ENCODE data around the gene DCPS. TPM values are rescaled to one million over a fixed set of nuclear protein-coding genes. Genes with fewer than 3 reads are reported as not detected.
"Not testable (repeated sequence)": the region's sequence is repeated elsewhere in the genome, so short reads cannot be mapped to it uniquely, and the experiment has no call there.

DCPS gene
- total and polyA plus RNA-seq, 7 experiments from 2014 or later, result 11.0 to 39.2 (median 17.9) TPM

DNA sequence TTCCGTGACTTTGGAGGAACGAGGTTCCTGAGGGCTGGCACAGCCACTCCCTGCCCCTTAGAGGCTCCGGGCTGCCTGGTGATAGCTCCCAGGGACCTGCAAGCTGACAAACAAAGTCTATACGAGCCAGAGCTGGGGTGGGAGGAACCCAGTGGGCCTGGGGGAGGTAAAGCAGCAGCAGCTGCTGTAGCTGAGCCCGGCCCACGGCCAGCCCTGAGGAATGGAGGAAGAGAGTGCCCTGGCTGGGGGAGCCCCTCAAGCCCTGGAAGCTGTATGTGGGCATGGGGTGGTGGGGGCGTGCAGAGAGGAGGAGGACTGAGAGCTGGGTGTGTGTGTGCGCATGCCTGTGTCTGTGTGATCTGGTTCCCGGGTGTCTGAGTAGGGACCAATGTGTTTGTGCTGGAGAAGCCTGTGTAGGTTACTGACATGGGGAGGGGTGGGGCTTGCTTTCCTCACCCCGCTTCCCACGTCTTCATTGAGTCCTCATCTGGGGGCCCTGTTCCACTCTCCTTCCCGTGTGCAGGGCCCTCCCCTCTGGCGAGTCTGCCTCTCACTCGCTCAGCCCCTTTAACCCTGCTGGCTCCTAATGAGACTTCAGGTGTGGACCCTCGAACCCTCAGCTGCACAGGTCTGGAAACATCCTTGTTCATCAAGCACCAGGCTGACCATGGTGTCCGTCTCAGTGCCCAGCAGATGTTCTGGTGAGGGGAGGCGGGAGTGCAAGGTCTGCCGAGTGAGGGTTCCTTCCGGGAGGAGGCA lies 62.4 kb downstream of the DCPS start:
- H3K9me3 Mint-ChIP-seq, result no peaks in the 10 kb centered on the region
- POLR2A ChIA-PET, result no interaction called here
- H3K36me3 Mint-ChIP-seq, result no peaks in the 10 kb centered on the region
- intact Hi-C loops (cut with micrococcal nuclease), result no loop called here
- peak overlapping the region in 4 of 10 donors; percentile 13 to 59 (median 45) for H3K4me3 Mint-ChIP-seq
- Histone ChIP-seq H3K4me3 (ENCODE audit: low read length) (no peak overlapping the region), H3K27me3 (ENCODE audit: control insufficient read depth in 2 of 2, insufficient read depth in 2 of 2, low read length in 2 of 2) (no peaks in the 10 kb centered on the region), H3K36me3 (ENCODE audit: control insufficient read depth in 2 of 3, insufficient read depth in 3 of 3, low read length in 3 of 3) (no peaks in the 10 kb centered on the region), H3K4me1 (ENCODE audit: control insufficient read depth in 2 of 2, insufficient read depth in 2 of 2, low read length in 2 of 2) (no peaks in the 10 kb centered on the region), H3K9me3 (ENCODE audit: control insufficient read depth in 2 of 3, low read length in 3 of 3) (no peaks in the 10 kb centered on the region), H3K27ac (ENCODE audit: low read depth, low read length) (no peak overlapping the region)
- CTCF ChIA-PET, result no interaction called here
- ATAC-seq (no peak), DNase-seq (no peak)
- peak overlapping the region in 3 of 9 donors; percentile 28 to 77 (median 40) for H3K27ac Mint-ChIP-seq
- no peaks in the 10 kb centered on the region for H3K27me3 Mint-ChIP-seq
- peaks cover 0 to 15% (median 6%) of the 10 kb centered on the region in 7 donors for H3K4me1 Mint-ChIP-seq

DNA sequence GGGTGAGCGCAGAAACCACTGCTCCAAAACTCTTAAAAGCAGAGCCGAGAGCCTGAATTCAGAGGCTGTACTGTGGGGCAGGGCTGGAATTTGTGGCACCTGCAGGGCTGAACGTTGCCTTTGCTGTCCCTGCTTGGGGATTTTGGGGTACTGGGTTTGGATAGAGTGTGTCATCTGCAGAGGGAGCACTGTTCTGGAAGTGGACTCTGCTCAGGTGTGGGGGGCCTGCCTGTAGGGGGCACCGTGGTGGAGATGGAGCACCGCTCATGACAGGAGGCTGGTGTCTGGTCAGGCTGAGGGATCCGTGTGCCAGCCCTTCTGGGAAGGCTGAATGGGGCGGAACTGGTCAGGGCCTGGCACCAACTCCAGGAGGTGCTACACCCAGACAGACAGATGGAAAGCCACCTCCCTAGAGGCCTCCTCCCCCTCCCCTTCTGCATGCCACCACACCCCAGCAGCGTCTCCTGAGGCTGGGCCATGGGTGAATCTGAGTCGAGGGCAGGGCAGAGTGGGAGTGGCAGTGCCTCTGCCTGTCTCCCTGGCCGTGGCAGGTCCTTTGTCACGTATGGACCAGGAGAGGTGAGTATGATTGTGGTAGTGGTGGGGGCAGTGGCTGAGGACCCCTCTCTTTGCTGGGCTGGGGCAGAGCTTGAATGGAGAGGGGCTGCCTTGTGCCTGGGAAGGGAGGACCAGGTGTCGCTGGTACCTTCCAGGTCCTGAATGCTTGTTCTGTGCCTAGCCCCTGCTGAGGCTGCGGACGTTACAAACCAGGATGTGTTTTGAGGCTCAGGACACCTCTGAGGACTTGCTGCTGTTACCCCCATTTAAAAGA lies 63.2 kb downstream of the DCPS start:
- H3K36me3 ChIP-seq (ENCODE audit: control insufficient read depth in 2 of 3, insufficient read depth in 3 of 3, low read length in 3 of 3); ATAC-seq; H3K9me3 Mint-ChIP-seq; DNase-seq; H3K9me3 ChIP-seq (ENCODE audit: control insufficient read depth in 2 of 3, low read length in 3 of 3); H3K4me1 ChIP-seq (ENCODE audit: control insufficient read depth in 2 of 2, insufficient read depth in 2 of 2, low read length in 2 of 2); H3K27me3 ChIP-seq (ENCODE audit: control insufficient read depth in 2 of 2, insufficient read depth in 2 of 2, low read length in 2 of 2); H3K27ac ChIP-seq (ENCODE audit: low read depth, low read length); H3K36me3 Mint-ChIP-seq; H3K4me3 ChIP-seq (ENCODE audit: low read length); H3K27me3 Mint-ChIP-seq; POLR2A ChIA-PET; intact Hi-C loops (cut with micrococcal nuclease): not testable (repeated sequence)
- Mint-ChIP-seq H3K4me1 (peaks cover 0 to 15% (median 6%) of the 10 kb centered on the region in 7 donors), H3K4me3 (peak overlapping the region in 2 of 10 donors; percentile 13 to 58), H3K27ac (peak overlapping the region in 4 of 9 donors; percentile 28 to 77 (median 54))
- CTCF ChIA-PET, result interaction anchor here (0.7 to 1.0 kb wide), 2 partner anchors 114 to 1487 kb away, joined by 3 to 4 read pairs; no protein-coding TSS in a partner anchor

DNA sequence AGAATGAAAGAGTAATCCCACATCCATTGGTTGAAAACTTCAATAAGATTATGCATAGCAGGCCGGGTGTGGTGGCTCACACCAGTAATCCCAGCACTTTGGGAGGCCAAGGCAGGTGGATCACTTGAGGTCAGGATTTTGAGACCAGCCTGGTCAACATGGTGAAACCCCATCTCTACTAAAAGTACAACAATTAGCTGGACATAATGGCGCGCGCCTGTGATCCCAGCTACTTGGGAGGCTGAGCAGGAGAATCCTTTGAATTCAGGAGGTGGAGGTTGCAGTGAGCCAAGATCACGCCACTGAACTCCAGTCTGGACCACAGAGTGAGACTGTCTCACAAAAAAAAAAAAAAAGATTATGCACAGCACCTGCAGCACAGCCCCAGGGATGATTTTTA lies 63.9 kb downstream of the DCPS start:
- ATAC-seq; H3K27me3 ChIP-seq (ENCODE audit: control insufficient read depth in 2 of 2, insufficient read depth in 2 of 2, low read length in 2 of 2); H3K27me3 Mint-ChIP-seq; H3K27ac ChIP-seq (ENCODE audit: low read depth, low read length); H3K4me3 ChIP-seq (ENCODE audit: low read length); H3K27ac Mint-ChIP-seq; H3K4me1 ChIP-seq (ENCODE audit: control insufficient read depth in 2 of 2, insufficient read depth in 2 of 2, low read length in 2 of 2); H3K36me3 ChIP-seq (ENCODE audit: control insufficient read depth in 2 of 3, insufficient read depth in 3 of 3, low read length in 3 of 3); H3K4me3 Mint-ChIP-seq; H3K9me3 ChIP-seq (ENCODE audit: control insufficient read depth in 2 of 3, low read length in 3 of 3); DNase-seq; H3K36me3 Mint-ChIP-seq; H3K9me3 Mint-ChIP-seq; intact Hi-C loops (cut with micrococcal nuclease); POLR2A ChIA-PET: not testable (repeated sequence)
- CTCF ChIA-PET, result interaction anchor here (0.7 to 1.0 kb wide), 2 partner anchors 113 to 1488 kb away, joined by 3 to 4 read pairs; no protein-coding TSS in a partner anchor
- peaks cover 0 to 15% (median 6%) of the 10 kb centered on the region in 7 donors for H3K4me1 Mint-ChIP-seq

DNA sequence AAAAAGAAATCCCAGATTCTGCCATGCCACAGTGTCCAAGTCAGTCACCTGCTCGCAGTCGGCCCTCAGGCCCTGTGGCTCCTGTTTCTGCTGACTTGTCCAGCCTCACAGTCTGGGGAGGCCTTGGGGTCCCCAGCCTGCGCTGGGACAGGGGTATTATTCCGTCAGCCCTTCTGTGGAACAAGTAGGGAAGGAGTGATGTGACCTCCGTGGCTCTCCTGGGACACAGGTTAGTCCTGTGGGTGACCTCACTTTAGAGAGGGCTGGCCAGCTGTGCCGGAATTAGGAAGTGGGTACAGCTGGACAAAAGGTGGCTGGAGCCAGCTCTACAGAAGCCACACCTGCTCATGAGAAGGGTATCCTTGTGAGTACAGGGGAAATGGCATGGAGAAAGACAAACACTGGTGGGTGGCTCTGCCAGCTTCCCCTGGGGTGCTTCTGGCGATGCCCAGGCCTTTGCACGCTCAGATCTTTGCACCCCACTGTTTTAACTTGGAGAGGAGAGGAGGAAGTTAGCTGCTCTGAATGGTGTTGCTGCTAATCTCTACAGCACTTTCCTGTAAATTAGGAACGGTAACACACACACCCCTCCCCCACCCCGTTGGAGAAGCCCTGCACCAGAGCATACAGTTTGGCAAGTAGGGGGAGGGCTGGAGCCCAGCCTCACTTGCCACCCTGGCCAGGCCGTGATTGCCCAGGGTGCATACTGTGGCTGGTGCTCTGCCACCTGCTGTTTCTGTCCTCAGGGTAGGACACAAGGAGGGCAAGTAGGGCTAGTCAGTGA lies 64.7 kb downstream of the DCPS start:
- H3K4me3 Mint-ChIP-seq; H3K27me3 Mint-ChIP-seq; H3K27ac ChIP-seq (ENCODE audit: low read depth, low read length); H3K36me3 Mint-ChIP-seq; H3K4me3 ChIP-seq (ENCODE audit: low read length); POLR2A ChIA-PET; DNase-seq; H3K27me3 ChIP-seq (ENCODE audit: control insufficient read depth in 2 of 2, insufficient read depth in 2 of 2, low read length in 2 of 2); H3K4me1 ChIP-seq (ENCODE audit: control insufficient read depth in 2 of 2, insufficient read depth in 2 of 2, low read length in 2 of 2); intact Hi-C loops (cut with micrococcal nuclease); H3K9me3 Mint-ChIP-seq; H3K9me3 ChIP-seq (ENCODE audit: control insufficient read depth in 2 of 3, low read length in 3 of 3); H3K36me3 ChIP-seq (ENCODE audit: control insufficient read depth in 2 of 3, insufficient read depth in 3 of 3, low read length in 3 of 3); CTCF ChIA-PET; H3K27ac Mint-ChIP-seq: not testable (repeated sequence)
- peaks cover 0 to 15% (median 6%) of the 10 kb centered on the region in 7 donors for H3K4me1 Mint-ChIP-seq
- ATAC-seq, result peak; percentile 51

DNA sequence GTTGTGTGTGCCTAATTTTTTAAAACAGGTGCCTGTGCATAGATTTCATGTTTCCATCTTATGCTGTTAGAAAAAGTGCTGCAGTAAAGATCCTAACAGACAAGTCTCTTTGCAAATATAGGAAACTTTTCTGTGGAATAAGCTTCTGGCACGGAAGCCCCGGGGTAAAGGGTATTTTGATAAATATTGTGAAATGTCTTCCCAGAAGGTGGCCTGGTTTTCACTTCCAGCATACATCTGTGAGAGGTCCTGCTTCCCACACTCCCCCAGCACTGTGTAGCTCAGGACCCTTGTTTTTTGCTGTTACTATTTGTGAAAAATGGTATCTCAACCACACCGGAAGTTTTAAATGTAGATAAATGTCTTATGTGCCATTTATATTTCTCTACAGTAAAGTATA lies 66.2 kb downstream of the DCPS start:
- POLR2A ChIA-PET, result no interaction called here
- no peaks in the 10 kb centered on the region for H3K36me3 ChIP-seq (ENCODE audit: control insufficient read depth in 2 of 3, insufficient read depth in 3 of 3, low read length in 3 of 3)

DNA sequence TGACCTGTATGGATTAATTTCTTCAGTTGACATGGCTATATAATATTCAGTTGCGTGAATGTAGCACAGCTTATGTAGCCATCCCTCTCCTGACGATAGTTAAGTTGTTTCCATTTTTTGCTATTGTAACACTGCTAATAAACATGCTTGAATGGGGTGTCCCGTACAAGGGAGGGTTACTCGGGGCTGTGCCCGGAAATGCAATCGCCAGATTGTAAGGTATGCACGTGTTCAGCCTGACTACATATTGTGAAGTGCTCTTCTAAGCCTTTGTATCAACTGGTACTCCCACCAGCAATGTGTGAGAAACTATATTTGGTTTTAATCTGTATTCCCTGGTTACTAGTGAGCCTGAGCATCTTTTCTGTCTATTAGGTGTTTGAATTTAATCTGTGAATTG lies 67.7 kb downstream of the DCPS start:
- H3K4me1 ChIP-seq (ENCODE audit: control insufficient read depth in 2 of 2, insufficient read depth in 2 of 2, low read length in 2 of 2), result no peaks in the 10 kb centered on the region

More for the DNA sequence above, 66.2 kb downstream of the DCPS start:
- ATAC-seq (no peak), DNase-seq (no peak)
- H3K9me3 ChIP-seq (ENCODE audit: control insufficient read depth in 2 of 3, low read length in 3 of 3), result no peaks in the 10 kb centered on the region
- no peaks in the 10 kb centered on the region for H3K27me3 ChIP-seq (ENCODE audit: control insufficient read depth in 2 of 2, insufficient read depth in 2 of 2, low read length in 2 of 2)
- Mint-ChIP-seq H3K4me3 (no peak overlapping the region), H3K36me3 (peaks cover 0 to 5% (median 0%) of the 10 kb centered on the region in 5 donors), H3K4me1 (peaks cover 0 to 15% (median 6%) of the 10 kb centered on the region in 7 donors), H3K9me3 (no peaks in the 10 kb centered on the region), H3K27ac (no peak overlapping the region), H3K27me3 (no peaks in the 10 kb centered on the region)
- intact Hi-C loops (cut with micrococcal nuclease), result no loop called here
- CTCF ChIA-PET, result no interaction called here
- H3K4me1 ChIP-seq (ENCODE audit: control insufficient read depth in 2 of 2, insufficient read depth in 2 of 2, low read length in 2 of 2), result no peaks in the 10 kb centered on the region
- no peak overlapping the region for H3K27ac ChIP-seq (ENCODE audit: low read depth, low read length)
- H3K4me3 ChIP-seq (ENCODE audit: low read length), result no peak overlapping the region

More for the DNA sequence above, 67.7 kb downstream of the DCPS start:
- Mint-ChIP-seq H3K36me3 (peaks cover 0 to 5% (median 0%) of the 10 kb centered on the region in 5 donors), H3K9me3 (no peaks in the 10 kb centered on the region), H3K27me3 (no peaks in the 10 kb centered on the region), H3K27ac (peak overlapping the region in 1 of 9 donors; percentile 37), H3K4me3 (no peak overlapping the region), H3K4me1 (peaks cover 0 to 15% (median 3%) of the 10 kb centered on the region in 7 donors)
- Histone ChIP-seq H3K27ac (ENCODE audit: low read depth, low read length) (no peak overlapping the region), H3K9me3 (ENCODE audit: control insufficient read depth in 2 of 3, low read length in 3 of 3) (no peaks in the 10 kb centered on the region), H3K27me3 (ENCODE audit: control insufficient read depth in 2 of 2, insufficient read depth in 2 of 2, low read length in 2 of 2) (no peaks in the 10 kb centered on the region), H3K36me3 (ENCODE audit: control insufficient read depth in 2 of 3, insufficient read depth in 3 of 3, low read length in 3 of 3) (no peaks in the 10 kb centered on the region), H3K4me3 (ENCODE audit: low read length) (no peak overlapping the region)
- ChIA-PET CTCF (no interaction called here), POLR2A (interaction anchor here (0.6 kb wide), 1 partner anchor 12 kb away, joined by 3 read pairs; no protein-coding TSS in a partner anchor)
- no peak for DNase-seq
- intact Hi-C loops (cut with micrococcal nuclease), result no loop called here
- ATAC-seq, result no peak

All from naive thymus-derived CD4-positive, alpha-beta T cell (primary cell).